Lower leg skin (tissue), 4 donors: ENCODE results near the gene SLC26A2. TPM values are rescaled to one million over a fixed set of nuclear protein-coding genes. Genes with fewer than 3 reads are reported as not detected.
"Not testable (repeated sequence)": the region's sequence is repeated elsewhere in the genome, so short reads cannot be mapped to it uniquely, and the experiment has no call there.

ENCODE experiments used
- DNase-seq, 2 donors: peaks; one replicate each; pipeline ENCODE4 v3.0.0-alpha.2; 2019; ENCODE audit warnings: low spot score in 2 of 2
- H3K4me3 ChIP-seq: fragments of 200-600 bp; sonication (generic); 2 replicates; pipeline ENCODE4 v1.5.1; 2017; ENCODE audit warnings: mild to moderate bottlenecking, low read depth; ENCODE audit not compliant: poor library complexity, severe bottlenecking
- POLR2A ChIP-seq, 2 donors: fragments of 450-650 bp; IDR thresholded peaks; one replicate each; pipeline ENCODE4 v1.6.1; 2016 to 2017; ENCODE audit warnings: antibody characterized with exemption in 2 of 2, mild to moderate bottlenecking in 1 of 2, moderate library complexity in 1 of 2
- WGBS, 2 donors: methylation state at CpG; one replicate each; pipeline ENCODE4 v1.1.5; 2018; 5-methylcytosine and 5-hydroxymethylcytosine counted together
- intact Hi-C: fragments of 100-400 bp; cut with DNase I; formaldehyde crosslinking; loops from one replicate; pipeline ENCODE4 v1.15.0; 2023; ENCODE audit warnings: low total_unique reads
- total RNA-seq, 4 donors: library from RNA; depleted of rRNA; stranded (reverse); fragments of >200 nt; gene quantifications; one replicate each; pipeline ENCODE4 v1.1.0, GENCODE V29; 2016
- TF ChIP-seq, protein P1 (sequence below), 3 donors: fragments of 450-650 bp; IDR thresholded peaks; one replicate each; pipeline ENCODE4 v1.5.1; 2016; ENCODE audit warnings: antibody characterized with exemption in 3 of 3, mild to moderate bottlenecking in 3 of 3, moderate library complexity in 2 of 3

SLC26A2 gene
- total RNA-seq, 4 donors from 2014 or later: 8.4 to 56.5 (median 33.3) TPM

DNA sequence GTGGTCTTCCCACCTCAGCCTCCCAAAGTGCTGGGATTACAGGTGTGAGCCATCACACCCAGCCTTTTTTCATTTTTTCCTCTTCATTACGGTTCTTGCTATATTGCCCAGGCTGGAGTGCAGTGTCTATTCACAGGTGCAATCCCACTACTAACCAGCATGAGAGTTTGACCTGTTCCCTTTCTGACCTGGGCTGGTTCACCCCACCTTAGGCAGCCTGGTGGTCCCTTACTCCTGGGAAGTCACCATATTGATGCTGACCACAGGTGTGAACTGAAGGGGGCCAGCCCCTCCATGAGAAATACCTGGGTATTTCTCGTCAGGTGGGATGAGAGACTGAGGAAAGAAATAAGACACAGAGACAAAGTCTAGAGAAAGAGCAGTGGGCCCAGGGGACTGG lies 18.4 kb upstream of the SLC26A2 start:
- WGBS, 2 donors: 89 to 92% methylated on average over 2 of the region's 2 CpGs
- TF ChIP-seq, protein P1, sequence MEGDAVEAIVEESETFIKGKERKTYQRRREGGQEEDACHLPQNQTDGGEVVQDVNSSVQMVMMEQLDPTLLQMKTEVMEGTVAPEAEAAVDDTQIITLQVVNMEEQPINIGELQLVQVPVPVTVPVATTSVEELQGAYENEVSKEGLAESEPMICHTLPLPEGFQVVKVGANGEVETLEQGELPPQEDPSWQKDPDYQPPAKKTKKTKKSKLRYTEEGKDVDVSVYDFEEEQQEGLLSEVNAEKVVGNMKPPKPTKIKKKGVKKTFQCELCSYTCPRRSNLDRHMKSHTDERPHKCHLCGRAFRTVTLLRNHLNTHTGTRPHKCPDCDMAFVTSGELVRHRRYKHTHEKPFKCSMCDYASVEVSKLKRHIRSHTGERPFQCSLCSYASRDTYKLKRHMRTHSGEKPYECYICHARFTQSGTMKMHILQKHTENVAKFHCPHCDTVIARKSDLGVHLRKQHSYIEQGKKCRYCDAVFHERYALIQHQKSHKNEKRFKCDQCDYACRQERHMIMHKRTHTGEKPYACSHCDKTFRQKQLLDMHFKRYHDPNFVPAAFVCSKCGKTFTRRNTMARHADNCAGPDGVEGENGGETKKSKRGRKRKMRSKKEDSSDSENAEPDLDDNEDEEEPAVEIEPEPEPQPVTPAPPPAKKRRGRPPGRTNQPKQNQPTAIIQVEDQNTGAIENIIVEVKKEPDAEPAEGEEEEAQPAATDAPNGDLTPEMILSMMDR (IDR thresholded peaks at IDR 0.05): no peak
- DNase-seq: no peak
- intact Hi-C loops: no loop called here
- H3K4me3 ChIP-seq: no peak overlapping the region

DNA sequence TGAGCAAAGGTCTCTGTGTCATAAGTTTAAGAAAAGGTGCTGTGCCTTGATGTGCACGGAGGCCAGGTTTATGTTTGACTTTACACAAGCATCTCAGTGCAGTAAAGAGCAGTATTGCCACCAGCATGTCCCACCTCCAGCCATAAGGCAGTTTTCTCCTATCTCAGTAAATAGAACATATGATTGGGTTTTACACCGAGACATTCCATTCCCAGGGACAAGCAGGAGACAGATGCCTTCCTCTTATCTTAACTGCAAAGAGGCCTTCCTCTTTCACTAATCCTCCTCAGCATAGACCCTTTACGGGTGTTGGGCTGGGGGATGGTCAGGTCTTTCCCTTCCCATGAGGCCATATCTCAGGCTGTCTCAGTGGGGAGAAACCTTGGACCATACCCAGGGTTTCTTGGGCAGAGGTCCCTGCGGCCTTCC lies 17.8 kb upstream of the SLC26A2 start:
- intact Hi-C loops, H3K4me3 ChIP-seq, DNase-seq: not testable (repeated sequence)
- 80 to 85% methylated on average over 4 of the region's 4 CpGs for WGBS, 2 donors

DNA sequence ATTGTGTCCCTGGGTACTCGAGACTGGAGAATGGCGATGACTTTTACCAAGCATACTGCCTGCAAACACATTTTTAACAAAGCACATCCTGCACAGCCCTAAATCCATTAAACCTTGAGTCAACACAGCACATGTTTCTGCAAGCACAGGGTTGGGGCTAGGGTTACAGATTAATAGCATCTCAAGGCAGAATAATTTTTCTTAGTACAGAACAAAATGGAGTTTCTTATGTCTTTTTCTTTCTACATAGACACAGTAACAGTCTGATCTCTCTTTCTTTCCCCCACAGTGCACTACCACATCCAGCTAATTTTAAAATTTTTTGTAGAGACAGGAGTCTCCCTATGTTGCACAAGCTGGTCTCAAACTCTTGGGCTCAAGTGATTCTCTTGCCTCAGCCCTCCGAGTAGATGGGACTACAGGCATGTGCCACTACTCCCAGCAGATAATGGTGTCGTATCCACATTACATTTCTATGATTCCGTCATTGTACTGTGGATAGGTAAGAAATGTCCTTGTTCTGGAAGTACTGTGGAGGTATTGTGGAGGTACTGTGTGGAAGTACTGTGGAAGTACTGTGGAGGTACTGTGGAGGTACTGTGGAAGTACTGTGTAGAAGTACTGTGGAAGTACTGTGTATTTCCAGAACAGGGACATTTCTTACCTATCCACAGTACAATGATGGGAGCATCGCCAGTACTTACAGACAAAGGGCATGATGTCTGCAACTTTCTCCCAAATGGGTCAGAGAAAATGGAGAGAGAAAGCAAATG lies 17.2 kb upstream of the SLC26A2 start:
- DNase-seq, H3K4me3 ChIP-seq, intact Hi-C loops: not testable (repeated sequence)
- 94% methylated on average over 6 of the region's 6 CpGs for WGBS, 2 donors

DNA sequence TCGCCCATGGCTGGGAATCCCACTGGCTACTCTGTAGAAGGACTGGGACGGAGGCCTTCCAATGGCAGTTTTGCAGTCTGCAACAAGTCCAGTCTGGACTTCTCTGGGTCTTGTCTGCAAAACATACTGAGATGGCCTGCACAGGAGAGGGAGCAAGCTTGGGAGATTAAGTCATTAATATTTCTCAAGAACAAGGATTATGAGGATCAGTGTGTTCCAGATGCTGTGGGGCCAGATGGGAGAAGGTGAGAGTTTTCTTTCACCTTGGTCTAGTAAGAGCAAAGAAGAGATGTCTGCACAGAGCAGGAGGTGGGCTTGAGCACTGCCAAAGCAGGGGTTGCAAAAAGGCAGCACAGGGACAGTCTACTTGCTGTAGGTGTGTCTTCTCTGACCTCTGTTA lies 15.9 kb upstream of the SLC26A2 start, which contains the start of gene PDE6A:
PDE6A (minus strand) TSS at position 128 of the 400 bp plus-strand sequence; CDS start at position 8, 120 bp downstream.
- TF ChIP-seq, protein P1 (IDR thresholded peaks at IDR 0.05): no peak
- TF ChIP-seq POLR2A (IDR thresholded peaks at IDR 0.05): no peak
- 88 to 94% methylated on average over 2 of the region's 2 CpGs for WGBS, 2 donors
- intact Hi-C loops: no loop called here
- no peak for DNase-seq
- H3K4me3 ChIP-seq: no peak within 1 kb of the TSS

DNA sequence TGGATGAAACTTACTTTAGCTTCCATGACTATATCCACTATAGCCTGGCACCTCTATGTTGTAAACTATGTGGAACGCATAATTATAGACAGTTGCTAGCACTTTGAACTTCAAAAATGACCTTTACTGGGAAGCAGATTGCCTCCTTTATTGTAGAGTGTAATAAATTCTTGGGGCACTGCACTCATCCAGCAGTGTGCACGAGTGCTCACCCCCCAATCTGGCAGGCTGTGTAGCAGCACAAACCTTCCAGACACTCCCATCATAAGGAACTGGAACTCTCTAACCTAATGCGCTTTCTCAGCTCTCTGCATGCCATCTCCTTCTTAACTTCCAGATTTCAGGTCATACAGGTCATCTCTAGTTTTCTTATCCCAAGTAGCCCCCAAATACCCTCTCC lies 14.4 kb upstream of the SLC26A2 start:
- TF ChIP-seq POLR2A (IDR thresholded peaks at IDR 0.05): no peak
- TF ChIP-seq, protein P1 (IDR thresholded peaks at IDR 0.05): no peak
- WGBS, 2 donors: 71 to 72% methylated on average over 3 of the region's 3 CpGs
- no peak for DNase-seq

DNA sequence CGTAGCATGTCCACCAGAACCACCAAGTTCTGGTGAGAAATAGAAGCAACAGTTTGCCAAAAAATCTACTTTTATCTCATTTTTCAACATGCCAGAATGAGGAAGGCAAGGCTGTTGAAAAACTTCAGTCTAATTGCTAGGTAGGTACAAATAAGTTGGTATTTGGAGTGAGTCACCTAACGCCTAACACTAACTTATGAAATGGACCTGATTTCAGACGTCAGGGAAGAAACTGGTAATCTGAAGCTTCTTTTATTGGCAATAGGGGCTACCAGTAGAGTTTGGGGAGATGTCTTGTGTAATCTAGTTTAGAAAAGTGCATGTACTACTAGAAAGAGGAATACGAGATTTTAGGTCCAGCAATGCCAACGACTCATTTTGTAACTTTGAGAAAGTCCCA lies 11.6 kb upstream of the SLC26A2 start:
- TF ChIP-seq, protein P1 (IDR thresholded peaks at IDR 0.05): no peak
- 85 to 87% methylated on average over 5 of the region's 5 CpGs for WGBS, 2 donors
- intact Hi-C loops: no loop called here
- no peak for DNase-seq
- H3K4me3 ChIP-seq: no peak overlapping the region

More for the DNA sequence above, 14.4 kb upstream of the SLC26A2 start:
- intact Hi-C loops: no loop called here
- no peak overlapping the region for H3K4me3 ChIP-seq
